ENCODE results near the gene PRR33.

The PRR33 gene

DNA sequence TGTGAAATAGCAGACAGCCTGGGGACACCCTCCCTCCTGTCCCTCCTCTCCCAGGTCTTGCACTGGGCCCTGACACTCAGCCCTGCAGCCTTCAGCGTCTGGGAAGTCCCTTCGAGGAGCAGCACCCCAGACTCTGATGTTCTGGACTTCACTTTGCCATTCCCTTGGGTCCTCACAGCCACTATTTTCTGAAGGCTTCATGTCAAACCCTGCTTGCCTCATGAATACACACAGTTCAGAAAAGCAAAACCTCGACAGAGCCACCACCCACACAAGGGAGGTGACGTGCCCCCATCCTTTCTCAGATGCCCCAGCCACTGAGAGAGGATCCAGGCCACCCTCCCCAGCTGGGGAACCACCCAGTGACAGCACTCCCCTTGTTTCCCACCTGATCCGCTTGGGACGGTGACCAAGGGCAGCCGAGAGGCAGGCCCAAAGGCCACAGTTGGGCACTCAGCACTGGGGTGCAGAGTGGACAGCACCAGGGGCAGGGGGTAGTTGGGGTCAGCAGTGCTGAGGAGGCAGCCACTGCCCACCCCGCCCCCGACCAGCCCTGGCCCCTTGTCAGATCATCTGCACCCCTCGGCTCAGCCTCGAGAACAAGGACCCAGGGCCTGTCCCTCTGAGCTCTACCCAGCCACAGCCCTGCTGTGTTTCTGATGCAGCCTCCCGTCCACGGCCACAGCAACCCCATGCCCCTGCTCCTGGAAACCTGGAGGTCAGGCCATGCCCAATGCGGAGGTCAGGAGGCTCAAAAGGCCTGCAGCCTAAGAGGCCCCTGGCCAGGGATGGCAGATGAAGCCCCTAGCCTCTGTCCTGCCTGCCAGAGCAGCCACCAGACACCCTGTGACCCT, 24.7 kb upstream of the PRR33 start:
- no peak for DNase-seq (ENCODE audit: low read depth in 2 of 2)

DNA sequence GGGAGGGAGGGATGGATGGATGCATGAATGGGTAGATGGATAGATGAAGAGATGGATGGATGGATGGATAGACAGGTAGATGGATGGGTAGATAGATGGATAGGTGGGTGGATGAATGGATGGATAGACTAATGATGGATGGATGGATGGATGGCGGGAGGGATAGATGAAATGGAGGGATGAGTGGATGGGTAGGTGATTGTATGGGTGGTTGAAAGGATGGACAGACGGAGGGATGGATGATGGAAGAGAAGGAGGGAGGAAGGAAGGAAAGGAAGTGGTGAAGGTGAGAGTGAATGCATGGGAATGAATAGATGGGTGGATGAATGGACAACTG, 24.1 kb upstream of the PRR33 start:
- DNase-seq (ENCODE audit: low read depth in 2 of 2) = no peak

DNA sequence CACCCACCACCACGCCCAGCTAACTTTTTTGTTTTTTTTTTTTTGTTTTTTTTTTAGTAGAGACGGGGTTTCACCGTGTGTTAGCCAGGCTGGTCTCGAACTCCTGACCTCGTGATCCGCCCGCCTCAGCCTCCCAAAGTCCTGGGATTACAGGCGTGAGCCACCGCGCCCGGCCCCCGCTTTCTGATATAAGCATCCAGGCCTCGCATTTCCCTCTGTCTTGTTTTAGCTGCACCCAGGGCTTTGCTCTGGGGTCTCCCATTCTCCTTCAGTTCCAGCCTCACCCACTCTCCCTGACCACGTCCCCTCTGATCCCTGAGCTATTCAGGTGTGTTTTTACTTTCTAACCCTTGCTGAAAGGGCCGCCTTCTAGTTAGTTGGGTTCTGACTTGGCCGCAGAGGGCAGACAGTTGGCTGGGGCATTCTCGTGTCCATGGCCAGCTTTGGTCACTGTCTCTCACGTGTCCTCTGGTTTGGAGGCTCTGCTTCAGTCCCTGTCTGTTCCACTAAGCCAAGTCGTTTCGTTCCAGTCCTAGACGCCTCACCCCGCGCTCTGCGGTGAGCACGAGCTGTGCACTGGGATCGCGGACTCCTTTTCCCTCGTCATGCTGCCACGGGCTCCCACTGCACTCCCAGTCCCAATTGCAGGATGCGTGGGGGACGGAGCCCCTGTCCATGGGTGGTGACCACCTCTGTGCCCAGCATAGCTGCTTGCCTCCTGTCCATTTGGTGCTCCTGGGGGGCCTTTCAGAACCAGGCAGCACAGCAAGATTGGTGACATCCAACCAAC, 21.8 kb upstream of the PRR33 start:
- no peak for DNase-seq (ENCODE audit: low read depth in 2 of 2)

DNA sequence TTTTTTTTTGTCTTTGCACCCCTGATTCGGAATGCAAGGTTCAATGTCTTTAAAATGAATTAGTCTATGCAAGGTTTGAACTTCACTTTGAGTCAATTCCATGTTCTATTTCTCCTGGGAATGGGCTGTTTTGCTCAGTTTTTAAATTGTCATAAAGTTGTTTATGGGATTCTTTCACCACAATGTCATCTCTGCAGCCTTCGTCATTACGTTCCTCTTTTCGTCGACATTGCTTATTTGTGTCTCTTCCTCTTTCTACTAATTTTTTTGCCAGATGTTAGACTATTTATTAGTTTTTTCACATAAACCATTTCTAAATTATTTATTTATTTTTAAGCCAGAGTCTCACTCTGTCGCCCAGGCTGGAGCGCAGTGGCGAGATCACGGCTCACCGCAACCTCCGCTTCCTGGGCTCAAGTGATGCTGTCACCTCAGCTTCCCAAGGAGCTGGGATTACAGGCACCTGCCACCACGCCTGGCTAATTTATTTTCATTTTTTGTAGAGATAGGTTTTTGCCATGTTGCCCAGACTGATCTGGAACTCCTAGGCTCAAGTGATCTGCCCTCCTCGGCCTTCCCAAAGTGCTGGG, 20.7 kb upstream of the PRR33 start:
- DNase-seq (ENCODE audit: low read depth in 2 of 2) = no peak

DNA sequence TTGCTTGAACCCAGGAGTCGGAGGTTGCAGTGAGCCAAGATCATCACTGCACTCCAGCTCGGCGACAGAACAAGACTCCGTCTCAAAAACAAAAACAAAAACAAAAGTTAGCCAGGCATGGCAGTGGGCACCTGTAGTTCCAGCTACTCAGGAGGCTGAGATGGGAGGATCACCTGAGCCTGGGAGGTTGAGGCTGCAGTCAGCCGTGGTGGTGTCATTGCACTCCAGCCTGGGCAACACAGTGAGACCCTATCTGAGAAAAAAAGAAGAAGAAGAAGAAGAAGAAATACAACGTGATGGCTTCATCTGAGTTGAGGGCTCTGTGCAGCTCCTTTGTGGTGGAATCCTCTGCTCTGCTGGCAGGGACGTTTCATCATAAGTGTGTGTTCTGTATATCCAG, 17.8 kb upstream of the PRR33 start:
- DNase-seq (ENCODE audit: low read depth in 2 of 2) = no peak

DNA sequence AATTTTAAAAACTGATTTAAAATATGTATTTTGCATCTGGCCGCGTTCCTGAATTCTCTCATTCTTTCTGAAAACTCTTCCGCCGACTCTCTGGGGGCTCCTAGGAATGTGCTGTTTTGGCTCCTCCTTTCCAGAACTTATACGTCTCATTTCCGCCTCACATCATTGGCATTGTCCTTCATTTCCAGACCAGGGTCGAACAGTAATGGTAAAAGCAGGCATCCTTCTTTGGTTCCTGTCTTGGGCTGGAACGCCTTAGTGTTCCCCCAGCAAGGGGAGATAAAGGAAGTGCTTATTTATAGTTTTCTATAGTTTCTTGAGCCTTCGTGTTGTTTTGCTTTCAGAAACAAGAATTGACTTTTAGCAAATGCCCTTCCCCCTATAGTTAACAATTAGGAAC, 16.9 kb upstream of the PRR33 start:
- no peak for DNase-seq (ENCODE audit: low read depth in 2 of 2)

DNA sequence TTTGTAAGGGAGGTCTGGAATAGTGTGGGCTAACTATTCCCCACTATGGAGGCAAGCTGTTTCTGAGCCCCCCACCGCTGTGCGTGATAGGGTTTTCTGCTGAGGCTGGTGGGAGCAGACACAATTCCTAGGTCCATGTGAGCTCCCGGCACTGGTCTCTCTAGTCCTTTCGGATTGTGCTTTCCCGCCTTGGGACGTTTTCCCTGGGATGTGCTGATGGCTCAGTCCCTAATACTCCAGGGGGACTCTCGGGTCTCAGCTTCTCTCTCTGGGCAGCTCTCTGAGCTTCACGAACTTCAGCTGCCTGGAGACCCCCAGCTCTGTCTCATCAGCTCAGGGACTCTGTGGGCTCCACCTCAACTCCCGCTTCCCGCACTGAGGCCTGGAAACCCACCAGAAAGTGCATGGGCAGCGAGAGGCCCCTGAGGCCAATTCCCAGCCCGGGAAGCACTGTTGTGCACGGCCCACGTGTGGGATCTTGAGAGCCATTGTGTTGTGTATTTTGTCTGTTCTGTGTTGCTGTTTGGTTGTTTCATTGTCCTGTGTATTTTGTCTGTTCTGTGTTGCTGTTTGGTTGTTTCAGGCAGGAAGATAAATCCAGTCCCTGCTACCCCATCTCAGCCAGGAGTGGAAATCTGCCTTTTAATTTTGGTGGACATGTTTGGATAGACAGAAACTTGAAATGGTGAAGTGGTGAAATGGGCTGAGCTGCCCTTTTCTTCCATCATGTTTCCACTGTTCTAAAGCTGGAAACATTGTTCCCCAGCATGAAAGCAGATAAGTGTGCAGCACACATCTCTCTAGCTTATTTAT, 15.1 kb upstream of the PRR33 start:
- no peak for DNase-seq (ENCODE audit: low read depth in 2 of 2)

DNA sequence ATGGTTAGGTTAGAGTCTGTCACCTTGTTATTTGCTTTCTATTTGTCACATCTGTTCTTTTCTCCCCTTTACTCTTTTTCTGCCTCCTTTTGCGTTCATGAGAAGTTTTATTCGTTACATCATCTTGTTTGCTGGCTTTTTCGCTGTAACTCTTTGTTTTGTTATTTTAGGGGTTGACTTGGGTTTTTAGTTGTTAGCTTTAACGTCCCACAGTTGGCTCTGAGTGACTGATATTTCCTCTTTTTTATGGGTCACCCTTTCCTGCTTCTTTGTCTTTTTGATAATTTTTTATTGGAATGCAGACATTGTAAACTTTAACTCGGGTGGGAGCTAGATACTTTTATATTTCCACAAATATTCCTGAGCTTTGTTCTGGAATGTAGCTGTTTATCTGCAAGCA, 14.5 kb upstream of the PRR33 start:
- DNase-seq (ENCODE audit: low read depth in 2 of 2) = no peak

DNA sequence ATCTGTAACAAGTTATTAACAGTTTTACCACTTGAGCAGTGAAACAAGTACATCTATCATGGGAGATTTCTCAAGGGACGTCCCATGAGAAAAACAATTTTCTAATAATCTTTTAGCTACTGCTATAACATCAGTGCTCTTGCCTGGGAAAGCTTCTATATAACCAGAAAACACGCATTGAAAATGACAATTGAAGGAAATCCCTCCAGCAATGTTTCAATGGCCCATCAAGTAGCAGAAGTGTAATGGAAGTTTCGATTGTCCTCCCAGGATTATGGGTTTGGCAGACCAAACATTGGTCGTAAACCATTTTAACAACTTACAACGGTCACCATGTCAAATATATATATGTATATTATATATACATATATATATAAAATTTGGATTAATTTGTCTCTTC, 8.0 kb upstream of the PRR33 start:
- DNase-seq (ENCODE audit: low read depth in 2 of 2) = no peak

DNA sequence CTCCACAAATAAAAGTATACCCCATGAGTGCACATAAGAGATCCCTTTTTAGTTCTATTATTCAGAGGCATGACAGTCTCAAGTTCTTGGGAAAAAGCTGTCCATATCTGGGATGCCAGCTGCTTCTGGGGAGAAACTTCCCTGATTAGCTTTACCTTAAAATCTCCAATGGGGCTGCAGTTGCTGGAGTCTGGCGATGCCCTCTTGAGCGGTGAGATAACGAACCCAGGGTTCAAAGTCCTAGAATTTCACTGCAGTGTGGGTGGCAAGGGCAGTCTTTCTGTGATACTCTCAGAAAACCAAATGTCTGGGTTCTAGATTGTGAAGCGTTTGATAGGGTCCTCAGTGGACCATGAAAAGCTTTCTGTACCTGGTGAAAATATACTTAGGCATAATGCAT, 7.4 kb upstream of the PRR33 start:
- no peak for DNase-seq (ENCODE audit: low read depth in 2 of 2)

DNA sequence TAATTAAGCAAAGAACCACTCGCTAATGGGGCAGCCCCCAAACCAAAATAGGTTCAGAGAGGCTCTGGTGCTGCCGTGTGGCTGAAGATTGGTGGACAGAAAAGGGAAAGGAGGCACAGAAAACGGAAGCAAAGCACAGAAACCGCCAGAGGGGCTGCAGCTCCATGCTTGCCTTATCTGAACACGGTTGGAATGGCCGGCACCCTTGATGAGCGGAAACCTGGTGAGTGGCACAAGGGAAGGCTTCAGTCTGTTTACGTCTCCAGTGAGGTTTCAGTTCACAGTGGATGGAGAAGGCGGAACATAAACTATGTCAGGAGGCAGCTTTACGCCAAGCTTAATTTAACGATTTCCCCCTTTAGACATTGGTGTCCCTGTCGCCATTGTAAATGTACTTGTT, 5.2 kb upstream of the PRR33 start:
- DNase-seq (ENCODE audit: low read depth in 2 of 2) = no peak

DNA sequence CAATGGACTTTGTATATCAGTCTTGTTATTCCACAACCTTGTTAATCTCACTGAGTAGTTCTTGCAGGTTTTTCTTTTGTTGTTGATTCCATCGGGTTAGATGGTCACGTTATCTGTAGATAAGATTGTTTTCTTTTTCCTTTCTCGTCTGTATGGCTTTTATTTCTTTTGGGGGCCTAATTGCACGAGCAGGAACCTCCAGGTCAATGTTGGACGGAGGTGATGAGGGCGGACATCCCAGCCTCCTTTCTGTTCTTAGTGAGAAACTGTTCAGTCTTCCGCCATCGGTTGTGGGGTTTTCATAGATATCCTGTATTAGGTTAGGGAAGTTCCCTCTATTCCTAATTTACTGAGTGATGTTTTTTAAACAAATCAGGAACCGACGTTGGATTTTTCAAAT, 4.8 kb upstream of the PRR33 start:
- no peak for DNase-seq (ENCODE audit: low read depth in 2 of 2)

DNA sequence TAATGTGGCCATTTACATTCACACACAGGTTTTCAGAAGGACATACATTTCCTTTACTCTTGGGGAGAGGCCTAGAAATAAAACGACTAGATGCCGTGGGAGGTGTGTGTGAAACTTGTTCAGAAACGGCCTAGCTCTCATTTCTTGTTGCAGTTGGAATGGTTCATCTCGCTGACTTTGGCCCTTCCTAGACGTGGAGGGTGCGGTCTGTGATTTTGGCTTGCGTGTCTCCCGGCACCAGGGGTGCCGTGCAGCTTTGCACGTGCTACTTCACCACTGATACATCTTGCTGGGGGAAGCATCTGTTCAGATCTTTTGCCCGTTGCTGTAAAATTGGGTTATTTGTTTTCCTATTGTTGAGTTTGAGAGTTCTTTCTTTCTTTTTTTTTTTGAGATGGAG, 3.1 kb upstream of the PRR33 start:
- no peak for DNase-seq (ENCODE audit: low read depth in 2 of 2)

DNA sequence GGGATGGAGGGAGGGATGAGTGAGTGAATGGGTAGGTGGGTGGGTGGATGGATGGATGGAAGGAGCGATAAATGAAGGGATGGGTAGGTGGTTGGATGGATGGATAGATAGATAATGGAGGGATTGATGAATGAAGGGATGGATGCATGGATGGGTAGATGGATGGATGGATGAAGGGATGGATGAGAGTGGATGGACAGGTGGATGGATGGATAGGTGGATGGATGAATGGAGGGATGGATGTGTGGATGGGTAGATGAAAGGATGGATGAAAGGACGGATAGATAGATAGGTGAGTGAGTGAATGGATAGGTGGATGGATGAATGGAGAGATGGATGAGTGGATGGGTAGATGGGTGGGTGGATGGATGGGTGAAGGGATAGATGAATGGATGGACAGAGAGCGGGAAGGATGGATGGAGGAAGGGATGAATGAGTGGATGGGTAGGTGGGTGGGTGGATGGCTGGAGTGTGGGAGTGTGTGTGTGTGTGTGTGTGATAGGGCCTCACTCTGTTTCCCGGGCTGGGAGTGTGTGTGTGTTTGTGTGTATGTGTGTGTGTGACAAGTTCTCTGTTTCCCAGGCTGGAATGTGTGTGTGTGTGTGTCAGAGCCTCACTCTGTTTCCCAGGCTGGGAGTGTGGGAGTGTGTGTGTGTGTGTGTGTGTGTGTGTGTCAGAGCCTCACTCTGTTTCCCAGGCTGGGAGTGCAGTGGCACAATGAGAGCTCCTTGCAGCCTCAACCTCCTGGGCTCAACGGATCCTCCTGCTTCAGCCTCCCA, 2.1 kb upstream of the PRR33 start:
- no peak for DNase-seq (ENCODE audit: low read depth in 2 of 2)

DNA sequence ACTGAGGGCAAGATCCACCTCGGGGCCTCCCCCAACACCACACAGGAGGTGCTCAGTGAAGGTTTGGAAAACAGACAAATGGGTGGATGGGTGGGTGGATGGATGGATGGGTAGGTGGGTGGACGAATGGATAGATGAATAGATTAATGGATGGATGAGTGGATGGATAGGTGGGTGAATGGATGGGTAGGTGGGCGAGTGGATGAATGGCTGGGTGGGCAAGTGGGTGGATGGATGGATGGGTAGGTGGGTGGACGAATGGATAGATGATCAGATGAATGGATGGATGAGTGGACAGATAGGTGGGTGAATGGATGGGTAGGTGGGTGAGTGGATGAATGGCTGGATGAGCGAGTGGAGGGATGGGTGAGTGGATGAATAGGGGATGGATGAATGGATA, 863 bp upstream of the PRR33 start:
- DNase-seq (ENCODE audit: low read depth in 2 of 2) = no peak

DNA sequence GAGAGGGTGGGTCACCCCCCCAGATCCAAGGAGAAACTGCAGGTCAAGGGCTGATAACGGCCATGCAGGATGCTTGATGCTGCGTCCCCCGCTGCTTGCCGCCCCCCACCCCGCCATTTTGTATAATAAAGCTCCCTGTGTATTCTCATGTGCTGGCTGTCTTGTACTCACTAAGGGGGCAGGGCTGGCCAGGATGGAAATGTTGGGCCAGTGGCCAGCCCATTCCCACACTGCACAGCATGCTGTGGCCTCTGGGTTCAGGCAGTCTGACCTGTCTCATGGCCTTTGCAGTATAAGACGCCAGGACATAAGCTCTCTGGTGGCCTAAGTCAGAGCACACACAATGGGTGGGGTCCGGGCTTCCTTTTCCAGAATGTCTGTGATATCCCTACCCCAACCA, 421 bp upstream of the PRR33 start:
- DNase-seq (ENCODE audit: low read depth in 2 of 2) = no peak

DNA sequence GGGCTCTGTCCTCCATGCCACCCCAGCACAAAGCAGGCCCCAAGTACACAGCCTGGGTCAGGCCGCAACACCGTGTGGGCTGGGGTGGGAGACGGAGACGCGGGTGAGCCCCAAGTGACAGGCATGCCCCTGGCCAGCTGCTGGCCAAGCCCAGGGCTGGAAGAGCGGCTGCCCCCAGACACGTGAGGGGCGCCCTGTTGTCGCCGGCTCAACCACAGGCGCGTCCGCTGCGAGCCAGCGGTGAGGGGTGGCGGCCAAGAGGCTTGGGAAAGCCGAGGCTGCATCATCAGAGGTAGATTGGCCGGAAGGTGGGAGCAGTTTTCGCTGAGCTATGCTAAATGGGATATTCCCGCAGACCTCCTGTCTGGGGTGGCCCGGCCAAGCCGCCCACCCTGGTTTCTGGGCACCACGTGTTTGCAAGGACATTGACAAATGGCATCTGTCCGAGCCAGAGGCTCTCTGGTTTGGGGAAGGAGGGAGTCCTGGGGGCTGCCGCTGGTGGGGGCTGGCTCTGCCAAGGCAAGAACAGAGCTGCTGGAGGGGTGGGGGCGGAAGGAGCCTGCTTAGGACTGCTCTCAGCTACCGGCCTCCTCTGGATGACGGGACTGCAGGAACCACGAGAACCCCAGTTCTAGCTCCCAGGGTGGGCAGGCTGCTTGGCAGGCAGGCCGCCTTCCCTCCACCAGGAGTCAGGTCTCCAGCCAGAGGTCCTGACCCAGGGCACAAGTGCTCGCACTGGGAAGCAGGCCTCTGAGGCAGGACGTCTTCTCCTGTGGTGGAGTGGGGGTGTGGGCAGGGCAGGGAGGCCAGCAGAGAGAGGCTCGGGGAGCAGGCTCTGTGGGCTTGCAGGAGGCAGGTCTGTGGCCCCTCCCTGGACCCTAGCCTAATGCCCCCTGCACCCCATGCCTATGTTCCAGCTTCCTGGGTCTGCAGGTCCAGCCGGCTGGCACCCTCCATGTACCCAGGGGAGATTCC, 552 bp downstream of the PRR33 start:
- no peak for DNase-seq (ENCODE audit: low read depth in 2 of 2)

DNA sequence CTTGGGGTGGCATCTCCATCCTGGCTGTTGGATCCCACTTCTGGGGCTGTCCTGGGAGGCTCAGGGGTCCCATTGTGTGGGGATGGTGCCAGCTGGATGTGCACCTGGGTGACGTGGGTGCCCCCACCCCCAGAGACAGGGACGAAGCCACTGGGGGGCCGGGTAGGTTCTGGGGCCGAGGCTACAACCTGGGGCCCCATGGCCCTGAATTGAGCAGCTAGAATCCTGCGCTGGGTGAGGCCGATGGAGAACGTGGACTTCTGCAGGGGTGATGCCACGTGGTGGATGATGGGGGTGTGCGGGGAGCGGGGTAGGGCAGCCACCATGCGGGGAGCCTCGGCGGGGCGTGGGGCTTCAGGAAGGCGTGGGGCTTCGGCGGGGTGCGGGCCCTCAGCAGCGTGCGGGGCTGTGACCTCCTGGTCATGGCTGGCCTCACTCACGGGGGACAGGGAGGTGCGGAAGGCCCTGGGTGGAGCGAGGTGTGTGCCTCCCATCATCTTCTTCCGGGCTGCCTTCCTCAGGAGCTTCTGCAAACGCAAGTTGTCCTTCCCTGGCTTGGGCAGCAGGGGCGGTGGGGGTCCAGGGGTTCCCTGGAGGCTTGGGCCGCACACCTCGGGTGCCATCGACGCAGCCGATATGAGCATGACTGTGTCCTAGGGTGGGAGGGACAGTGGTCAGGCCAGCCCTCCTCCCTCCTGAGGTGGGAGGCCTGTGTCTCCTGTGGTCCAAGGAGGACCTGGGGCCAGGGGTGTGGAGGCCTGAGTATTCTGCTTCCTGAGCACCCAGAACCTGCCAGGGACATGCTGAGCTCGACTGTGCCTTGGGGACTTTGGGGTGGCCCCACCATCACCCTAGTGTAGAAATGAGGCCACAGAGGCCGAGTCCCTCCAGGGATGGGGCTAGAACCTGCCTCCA, 1.5 kb downstream of the PRR33 start:
- no peak for DNase-seq (ENCODE audit: low read depth in 2 of 2)
